Activated CD4-positive, alpha-beta T cell treated with anti-CD3 and anti-CD28 coated beads, Interleukin-2, amount 50 U/mL, for 24 hours (primary cell): Measurements from ENCODE around the gene NRP2.

Experiments used
- DNase-seq, 2 donors: peaks; one replicate each; pipeline ENCODE4 v3.0.0-alpha.2; 2020; ENCODE audit warnings: low read depth in 1 of 2, low spot score in 1 of 2

NRP2 gene

DNA sequence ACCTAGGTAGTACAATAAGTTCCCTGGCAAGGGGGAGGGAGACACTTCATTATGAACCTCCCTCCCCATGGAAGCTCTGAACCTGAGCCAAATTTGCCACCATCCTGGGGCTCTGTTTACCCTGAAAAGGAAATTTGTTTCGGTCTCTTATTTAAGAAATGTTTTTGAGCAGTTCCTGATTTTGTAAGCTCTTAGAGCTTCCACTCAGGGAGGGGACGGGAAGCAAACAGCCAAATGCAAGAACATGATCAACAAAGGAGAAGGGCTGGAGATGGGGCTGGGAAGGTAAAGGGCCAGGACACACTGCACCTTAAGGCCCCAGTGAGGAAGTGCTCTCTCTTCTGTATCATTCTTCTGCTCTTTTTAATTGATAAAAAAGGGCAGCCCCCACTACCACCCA, 117.9 kb downstream of the NRP2 start:
- no peak for DNase-seq

DNA sequence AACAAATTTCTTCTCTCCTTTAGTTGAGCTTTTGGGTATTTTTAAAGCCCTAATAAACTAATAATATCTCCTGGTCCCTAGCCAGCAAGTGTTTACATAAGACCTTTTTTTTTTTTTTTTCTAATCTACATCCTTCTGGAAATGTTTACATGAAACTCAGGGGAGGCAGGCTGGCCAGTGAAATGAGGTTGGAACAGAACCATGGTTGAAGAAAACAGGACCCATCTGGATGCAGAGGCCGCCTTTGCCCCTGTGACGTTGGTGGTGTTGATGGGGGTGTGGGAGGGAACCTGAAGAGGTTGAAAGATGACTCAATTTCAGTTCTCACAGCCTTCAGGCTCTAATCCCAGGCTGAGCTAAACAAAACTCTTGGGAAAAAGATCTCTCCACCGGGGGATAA, 118.5 kb downstream of the NRP2 start:
- DNase-seq = no peak

DNA sequence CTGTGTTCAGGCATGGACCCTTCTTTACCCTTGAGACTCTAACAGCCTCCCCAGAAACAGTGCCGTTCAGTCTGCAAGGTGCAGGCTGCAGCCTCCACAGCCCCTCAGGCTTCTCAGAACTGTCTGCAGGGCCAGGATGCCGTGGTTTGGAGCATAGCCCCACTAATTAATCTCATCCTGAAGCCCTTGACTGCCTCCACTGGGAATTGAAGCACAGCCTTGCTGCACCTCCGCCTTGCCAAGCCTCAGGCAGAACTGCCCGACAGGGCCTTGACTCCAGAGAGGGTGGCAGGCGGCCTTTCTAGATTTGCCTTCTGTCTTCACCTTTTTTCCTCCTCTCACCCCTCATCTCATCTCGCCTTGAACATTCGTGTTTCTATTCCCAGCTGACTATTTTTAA, 119.8 kb downstream of the NRP2 start:
- no peak for DNase-seq

DNA sequence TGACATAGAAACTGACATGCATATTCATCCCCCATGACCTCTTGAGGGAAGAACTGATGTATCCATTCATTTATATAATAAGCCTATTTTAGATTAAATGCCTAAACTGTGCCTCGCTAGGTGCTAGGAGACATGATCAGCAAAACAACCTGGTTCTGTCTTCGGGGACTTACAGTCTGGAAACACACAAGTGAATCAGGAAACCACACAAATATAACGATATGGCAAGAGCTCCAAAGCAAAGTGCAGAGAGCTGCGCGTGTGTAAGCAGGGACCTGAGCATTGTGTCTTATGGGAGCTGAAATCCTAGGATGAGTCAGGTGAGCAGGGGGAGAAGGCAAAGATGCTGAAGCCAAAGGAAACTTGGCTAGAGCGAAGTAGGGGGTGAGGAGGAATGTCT, 120.6 kb downstream of the NRP2 start:
- no peak for DNase-seq

DNA sequence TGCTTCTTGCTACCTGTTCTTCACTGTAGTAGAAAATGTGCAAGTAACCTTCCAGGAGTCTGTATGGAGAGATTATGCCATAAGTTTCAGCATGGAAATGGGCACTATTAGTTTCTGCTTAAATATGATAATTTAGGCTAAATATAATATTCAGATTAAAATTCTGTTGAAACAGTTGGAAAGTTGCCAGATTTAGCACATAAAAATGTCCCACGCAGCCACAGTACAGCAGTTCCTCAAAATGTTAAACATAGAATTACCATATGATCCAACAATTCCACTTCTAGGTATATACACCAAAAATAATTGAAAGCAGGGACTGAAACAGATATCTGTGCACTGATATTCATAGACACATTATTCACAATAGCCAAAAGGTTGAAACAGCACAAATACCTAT, 121.2 kb downstream of the NRP2 start:
- no peak for DNase-seq

DNA sequence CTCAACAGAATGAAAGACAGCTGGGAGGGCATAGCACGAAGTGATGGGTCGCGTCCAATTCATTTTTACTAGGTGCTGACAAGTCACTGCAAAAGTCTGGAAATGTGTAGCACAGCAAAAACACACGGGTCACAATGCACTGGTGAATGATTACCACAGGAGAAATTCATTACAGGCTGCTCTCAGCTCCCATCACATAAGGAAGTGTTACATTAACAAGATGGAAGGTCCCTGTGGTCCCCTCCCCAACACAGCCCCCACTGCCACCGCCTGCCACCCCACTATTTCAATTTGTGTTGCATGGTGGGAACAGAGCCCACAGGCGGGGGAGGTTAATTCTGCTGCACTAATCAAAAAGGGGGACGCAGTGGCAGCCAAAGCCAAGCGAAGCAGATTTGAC, 122.8 kb downstream of the NRP2 start:
- DNase-seq = no peak

DNA sequence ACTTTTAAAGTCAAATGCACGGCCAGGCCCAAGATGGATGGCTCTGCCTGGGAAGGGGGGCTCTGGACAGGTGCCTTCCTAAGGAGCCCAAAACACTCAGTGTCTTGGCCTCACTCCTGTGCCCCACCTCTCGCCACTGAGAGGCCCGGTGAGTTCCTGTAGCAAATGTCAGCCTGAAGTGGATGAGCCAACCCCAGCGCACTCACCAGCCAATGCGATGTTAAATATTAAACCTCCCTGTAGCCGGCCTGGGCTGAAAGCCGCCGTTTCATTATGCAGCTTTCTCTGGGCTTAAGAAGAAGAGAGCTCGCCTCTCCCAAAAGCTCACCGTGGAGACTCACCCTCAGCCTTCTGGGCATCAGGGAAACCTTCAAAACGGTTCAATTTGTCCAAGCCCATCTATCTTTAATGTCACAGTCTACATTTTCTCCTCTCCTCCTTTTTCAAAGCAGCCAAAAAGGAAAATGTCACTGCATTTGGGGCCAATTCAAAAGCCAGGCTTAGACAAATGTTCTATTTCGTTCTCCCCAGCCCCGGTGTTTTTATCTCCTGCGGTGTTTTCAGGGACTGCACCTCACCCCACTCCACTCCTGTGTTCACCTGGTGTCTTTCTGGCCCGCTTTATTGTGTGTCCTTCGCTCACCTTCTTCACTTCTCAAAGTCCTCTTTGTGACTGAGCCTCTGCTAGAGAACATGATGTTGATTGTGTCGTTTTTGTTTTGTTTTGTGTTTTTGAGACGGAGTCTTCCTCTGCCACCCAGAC, 124.0 kb downstream of the NRP2 start:
- no peak for DNase-seq

DNA sequence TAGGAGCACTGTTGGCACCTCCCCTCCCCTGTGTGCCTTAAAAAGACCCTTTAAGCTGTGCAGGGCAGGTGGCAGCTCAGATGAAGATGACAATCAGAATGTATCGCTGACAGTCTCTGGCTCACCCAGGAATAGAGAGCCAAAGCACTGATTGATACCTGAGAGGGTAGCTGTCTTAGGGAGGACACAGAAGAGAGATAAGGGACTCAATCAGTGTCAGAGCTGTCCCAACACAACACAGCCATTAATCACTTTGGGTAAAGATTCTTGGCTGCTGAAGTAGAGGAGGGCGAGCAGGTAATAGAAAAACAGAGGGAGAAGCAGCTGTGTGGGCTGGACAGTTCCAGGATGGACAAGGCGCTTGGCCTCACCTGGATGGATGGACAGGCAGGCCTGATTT, 124.9 kb downstream of the NRP2 start:
- DNase-seq = no peak

DNA sequence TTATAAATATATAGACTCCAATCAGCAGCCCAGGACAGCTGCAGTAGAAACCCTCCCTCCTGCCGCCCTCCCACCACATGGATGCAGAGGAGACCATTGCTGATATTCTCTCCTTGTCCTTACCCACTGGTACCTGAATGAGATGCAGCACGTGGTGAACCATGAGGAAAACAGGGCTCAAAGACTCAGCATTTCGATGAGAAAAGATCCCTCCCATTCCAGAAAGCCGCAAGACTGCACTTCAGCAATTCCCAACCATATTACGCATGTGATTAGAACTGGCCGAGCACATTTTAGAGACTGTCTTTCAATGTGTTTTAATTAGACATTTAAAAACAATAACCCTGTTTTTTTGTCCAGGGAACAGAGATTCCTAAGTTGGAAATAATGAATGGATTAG, 125.5 kb downstream of the NRP2 start:
- no peak for DNase-seq

DNA sequence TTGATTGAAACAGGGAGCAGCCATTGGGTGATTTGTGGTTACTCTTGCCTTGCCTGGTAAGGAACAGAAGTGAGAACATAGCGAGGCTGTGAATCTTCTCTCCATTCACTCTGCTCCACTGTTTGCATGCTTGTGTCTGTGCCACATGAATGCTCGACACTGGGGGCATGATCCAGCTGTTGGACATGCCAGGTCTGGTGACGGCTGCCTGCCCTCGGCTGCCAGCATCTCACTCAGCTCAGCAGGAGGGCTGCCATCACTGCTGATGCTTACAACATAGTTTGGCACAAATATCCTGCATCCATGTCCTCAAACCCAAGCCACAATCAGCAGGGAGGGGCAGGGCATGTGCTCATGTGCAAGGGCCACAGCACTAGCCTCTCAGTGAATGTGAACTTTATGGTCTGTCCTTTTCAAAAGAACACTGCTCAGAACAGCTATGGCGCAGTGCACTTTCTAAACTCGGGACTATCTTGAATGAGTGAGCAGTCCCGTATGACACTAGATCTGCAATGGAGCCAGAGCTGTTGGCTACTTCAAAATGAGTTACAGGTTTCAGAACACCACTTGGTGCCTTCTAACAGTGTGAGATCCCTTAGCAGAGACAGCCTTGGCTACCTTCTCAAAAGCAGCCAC, 126.3 kb downstream of the NRP2 start:
- DNase-seq = no peak

DNA sequence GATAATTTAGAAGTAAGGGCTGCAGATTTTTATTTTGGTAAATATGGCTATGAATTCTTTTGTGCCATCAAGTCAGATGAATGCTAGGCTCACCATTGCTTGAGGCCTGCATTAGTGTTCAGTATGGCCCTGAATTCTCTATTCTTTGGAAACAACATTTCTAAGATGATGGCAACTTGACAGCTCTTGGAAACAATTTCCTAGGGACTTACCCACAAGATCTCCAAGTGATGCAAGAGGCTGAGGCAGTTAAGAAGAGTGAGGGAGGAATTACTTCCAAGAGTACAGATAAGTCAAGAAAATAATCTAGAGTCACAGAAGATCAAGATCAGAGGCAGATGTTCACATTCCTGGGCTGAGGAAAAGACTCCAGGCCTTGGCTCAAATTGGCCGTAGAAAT, 129.1 kb downstream of the NRP2 start:
- DNase-seq = no peak

DNA sequence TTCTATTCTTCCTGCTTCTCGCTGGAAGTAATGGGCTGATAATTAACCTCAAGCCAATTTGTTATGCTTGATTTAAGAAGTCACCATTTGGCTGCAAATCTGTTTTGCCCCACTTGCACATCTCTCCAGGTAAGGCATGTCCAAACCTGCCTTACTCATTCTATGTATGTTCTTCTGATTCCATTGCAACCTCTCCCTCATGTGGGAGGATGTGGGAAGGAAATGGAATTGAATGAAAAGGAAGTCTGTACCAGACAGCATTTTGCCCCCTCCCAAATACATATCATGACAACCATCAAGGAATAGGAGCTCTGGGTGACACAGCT, 131.7 kb downstream of the NRP2 start:
- no peak for DNase-seq

DNA sequence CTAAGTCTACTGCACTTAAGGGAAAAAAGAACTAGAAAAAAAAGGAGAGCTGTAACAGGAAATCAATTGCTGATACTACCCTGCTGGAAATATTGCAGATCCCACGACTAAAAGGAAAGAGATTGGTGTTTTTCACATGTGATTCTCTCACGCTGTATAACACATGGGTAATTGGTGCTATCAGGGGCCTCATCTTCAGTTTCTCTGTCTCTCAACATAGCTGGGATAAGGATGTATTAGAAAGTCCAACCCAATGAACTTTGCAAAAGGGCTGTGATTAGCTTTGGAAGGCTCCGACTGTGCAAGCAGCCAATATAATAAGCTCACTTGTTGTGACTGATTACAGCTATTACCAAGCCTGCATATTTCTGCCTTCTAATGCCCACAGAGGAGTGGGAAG, 133.4 kb downstream of the NRP2 start:
- DNase-seq = no peak

DNA sequence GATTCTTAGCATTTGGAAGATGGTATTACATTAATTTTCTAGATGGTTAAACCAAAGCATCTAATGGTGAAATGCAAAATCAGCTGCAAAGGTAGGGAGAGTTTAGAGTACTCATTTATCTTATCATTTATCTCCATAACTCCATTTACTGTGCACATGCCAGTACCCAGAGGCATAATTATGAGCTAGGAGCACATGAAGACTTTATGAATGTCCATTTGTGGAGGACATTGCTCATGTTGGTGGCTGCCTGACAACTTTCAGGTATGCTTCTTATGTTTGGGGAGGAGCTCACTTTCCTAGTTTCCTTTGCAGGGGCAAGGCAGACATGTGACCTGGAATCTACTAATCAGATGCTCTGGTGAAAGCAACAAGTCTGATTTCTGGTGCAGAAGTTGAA, 134.0 kb downstream of the NRP2 start:
- DNase-seq = no peak

DNA sequence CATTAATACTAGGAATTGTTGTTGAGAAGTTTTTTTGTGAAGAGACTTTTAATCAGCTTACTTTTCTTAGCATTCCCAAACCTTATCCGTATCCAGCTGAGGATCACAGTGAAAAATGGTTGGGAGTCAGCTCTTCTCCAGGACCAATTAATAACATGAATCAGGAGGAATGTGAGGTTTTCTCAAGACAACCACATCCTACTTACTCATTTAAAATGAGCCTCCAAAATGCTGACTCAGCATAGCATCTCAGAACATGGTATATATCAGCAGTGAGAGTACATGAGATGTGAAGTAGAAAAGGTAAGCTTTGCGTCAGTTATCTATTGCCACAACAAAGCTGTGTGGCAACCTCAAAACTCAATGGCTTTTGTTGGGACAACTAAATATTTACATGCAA, 140.3 kb downstream of the NRP2 start:
- no peak for DNase-seq

DNA sequence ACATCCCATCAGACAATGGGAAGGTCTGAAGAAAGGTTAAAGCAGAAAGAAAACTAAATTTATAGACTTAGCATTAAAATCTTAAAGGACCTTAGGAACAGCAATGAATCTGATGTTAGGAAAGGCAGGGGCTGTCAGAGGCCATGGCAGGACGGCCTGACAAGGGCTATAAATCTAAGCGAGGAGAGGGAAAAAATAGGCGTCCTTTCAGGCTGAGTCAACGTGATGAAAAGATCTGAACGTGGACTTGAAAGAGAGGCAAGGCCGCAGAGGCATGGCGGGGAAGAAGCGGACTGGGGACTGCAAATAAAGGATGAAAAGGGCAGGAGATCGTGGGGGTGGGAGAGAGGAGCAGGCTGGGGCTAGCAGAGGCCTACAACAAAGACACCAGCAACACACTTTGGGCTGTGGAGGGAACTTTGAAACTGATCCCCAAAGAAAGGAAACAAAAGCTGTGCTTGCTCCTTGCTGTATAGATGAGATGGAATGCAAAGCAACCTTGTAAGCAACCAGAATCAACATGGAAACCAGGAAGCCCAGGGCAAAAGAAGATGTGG, 145.6 kb downstream of the NRP2 start:
- no peak for DNase-seq

DNA sequence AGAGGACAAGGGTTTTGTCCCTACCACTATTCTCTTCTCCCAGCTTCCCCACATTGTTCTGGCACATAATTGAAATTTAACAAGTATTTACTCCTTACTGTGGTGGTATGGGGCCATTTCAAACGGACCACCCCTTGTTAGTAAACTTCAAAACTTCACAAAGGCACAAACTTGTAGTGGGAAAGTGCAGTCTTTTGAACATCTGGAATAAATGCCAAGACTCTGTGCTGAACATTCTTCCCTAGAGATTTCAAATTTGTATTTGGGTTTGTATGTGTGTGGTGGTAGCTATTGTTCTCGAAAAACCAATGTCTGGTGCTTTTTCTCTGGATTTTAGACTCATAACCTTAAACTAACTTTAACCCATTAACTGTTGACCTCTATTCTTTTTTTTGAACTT, 151.6 kb downstream of the NRP2 start:
- DNase-seq = no peak

DNA sequence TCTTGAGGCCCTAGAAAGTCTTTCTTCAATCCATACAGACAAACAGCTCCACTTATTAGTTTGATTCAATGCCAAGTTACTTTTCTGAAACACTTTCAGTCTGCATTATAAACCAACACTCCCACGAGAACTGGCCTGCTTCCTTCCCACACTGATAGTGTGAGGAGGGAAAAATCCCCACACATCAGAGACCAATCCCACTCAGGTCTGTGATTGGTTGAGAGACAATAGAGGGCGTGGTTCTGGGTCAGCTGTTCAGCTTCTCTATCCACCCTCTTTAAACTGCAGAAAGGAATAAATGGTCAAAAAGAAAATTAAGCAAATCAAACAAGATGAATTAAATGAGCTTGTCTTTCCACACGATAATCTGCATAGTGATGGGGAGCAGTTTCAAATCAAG, 152.5 kb downstream of the NRP2 start:
- DNase-seq = no peak

DNA sequence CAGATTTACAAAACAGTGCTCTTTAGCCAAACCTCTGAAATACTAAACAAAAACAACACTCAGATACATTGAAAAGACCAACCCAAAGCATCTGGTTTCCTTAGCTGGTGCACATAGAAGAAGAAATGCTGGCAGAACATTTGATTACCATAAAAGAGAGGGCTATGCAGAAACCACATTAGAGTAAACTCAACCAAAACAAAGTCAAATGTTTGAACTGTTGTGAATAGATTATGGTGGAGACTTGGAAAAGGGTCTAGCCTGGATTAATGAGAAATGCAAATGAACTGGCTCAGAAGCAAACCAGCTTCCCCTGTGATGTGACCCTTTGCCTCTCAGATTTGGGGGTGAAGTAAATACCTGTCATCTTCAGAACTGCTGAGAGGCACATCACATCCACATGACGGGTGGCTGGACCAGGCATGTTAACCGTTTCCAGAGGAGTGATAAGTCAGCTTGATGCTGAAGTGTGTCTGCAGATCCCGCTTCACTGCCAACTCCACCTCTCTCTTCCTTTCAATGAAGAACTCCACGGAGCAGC, 153.0 kb downstream of the NRP2 start:
- DNase-seq = no peak

DNA sequence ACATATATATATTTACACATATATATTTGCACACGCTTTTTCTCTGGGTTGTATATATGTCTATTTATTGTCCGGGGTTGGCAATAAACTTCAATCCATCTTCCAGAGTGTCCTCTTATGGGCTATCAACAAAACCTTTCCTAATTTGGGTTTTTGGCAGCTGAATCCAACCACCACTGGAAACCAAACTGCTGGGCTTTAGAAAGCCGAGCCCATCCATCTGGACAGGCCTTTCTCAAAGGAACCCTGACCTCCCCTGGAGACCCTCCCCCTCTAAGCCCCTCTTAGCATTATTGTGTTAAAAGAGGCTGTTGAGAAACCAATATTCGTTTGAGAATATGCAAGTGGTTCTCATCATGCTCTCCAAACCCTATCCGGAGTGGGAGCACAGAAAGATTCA, 153.6 kb downstream of the NRP2 start:
- DNase-seq = no peak

DNA sequence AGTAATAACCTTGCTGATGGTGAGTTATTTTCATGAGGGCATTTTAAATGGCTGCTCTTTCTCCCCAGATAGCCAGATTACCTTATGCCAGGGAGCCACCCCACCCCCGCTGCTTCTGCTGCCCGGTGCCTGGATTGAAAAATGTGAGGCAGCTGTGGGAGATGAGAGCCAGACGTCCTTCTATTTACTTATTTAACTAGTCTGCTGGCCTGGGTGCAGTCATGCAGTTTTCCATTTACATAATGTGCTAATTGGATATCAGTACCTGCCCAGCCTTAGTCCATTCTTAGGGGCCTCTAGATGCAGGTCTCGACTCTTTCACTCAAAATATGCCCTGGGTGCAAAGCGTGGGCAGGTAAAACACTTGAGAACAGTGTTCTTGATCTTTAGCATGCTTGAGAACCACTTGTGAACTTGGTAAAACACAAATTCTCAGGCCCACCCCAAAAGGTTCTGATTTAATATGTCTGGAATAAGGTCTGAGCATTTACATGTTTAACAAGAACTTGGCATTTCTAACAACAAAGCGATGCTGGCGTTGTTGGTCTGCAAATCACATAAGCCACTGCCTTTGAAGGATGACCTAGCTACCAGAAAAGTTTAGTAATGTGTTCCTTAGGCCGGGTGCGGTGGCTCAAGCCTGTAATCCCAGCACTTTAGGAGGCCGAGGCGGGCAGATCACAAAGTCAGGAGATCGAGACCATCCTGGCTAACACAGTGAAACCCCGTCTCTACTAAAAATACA, 154.3 kb downstream of the NRP2 start:
- no peak for DNase-seq

DNA sequence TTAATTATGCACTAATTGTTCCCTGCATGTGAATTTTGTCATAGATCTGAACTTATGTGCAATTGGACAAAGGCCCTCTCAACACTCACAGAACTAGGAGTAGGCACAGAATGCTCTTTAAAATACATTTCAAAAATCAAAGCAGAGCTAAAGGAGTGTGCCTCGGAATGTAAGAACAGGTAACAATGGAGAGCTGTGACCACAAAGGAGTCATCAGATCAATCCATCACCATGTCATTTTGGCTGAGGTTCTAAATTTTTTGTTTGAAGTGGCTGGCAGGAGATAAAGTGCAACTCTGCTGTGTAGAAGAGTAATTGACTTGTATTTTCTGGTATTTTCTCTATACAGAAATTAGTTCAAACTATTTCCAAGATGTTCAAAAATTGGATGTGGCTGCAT, 155.4 kb downstream of the NRP2 start:
- DNase-seq = no peak
